Hepatocyte (in vitro differentiated cells): ENCODE measurements around the gene ING1. TPM values are rescaled to one million over a fixed set of nuclear protein-coding genes. Genes with fewer than 3 reads are reported as not detected.
"Not testable (repeated sequence)": the region's sequence is repeated elsewhere in the genome, so short reads cannot be mapped to it uniquely, and the experiment has no call there.

Source experiments
- DNase-seq: peaks from one replicate; pipeline ENCODE4 v3.0.0-alpha.2; 2016; ENCODE audit warnings: low spot score
- H2AFZ ChIP-seq: fragments of 200-600 bp; sonication (generic); 2 replicates; pipeline ENCODE4 v1.6.0; 2016; ENCODE audit warnings: antibody characterized with exemption, mild to moderate bottlenecking
- H3K27ac ChIP-seq: fragments of 200-600 bp; sonication (generic); 2 replicates; pipeline ENCODE4 v1.5.1; 2016; ENCODE audit warnings: mild to moderate bottlenecking
- H3K27me3 ChIP-seq: fragments of 200-600 bp; sonication (generic); 2 replicates; pipeline ENCODE4 v1.6.1; 2016
- H3K36me3 ChIP-seq: fragments of 200-600 bp; sonication (generic); replicated peaks from 2 replicates; pipeline ENCODE4 v1.5.1; 2016; ENCODE audit warnings: low read depth; ENCODE audit not compliant: insufficient read depth
- H3K4me1 ChIP-seq: fragments of 200-600 bp; sonication (generic); 2 replicates; pipeline ENCODE4 v1.5.1; 2016; ENCODE audit warnings: mild to moderate bottlenecking, moderate library complexity; ENCODE audit not compliant: insufficient read depth
- H3K4me2 ChIP-seq: fragments of 200-600 bp; sonication (generic); 2 replicates; pipeline ENCODE4 v1.6.0; 2016
- H3K4me3 ChIP-seq: fragments of 200-600 bp; sonication (generic); 2 replicates; pipeline ENCODE4 v1.5.1; 2016; ENCODE audit warnings: mild to moderate bottlenecking
- H3K79me2 ChIP-seq: fragments of 200-600 bp; sonication (generic); 2 replicates; pipeline ENCODE4 v1.6.0; 2017; ENCODE audit warnings: mild to moderate bottlenecking
- H3K9me2 ChIP-seq: fragments of 200-600 bp; sonication (generic); replicated peaks from 2 replicates; pipeline ENCODE4 v1.6.0; 2017; ENCODE audit warnings: mild to moderate bottlenecking; ENCODE audit not compliant: insufficient read depth
- H3K9me3 ChIP-seq: fragments of 200-600 bp; sonication (generic); 2 replicates; pipeline ENCODE4 v1.5.1; 2016; ENCODE audit warnings: low read depth, mild to moderate bottlenecking
- H4K20me1 ChIP-seq: fragments of 200-600 bp; sonication (generic); 2 replicates; pipeline ENCODE4 v1.6.0; 2016; ENCODE audit warnings: mild to moderate bottlenecking; ENCODE audit not compliant: insufficient read depth, poor library complexity, severe bottlenecking
- CTCF ChIP-seq: fragments of 200-600 bp; sonication (generic); IDR thresholded peaks from 2 replicates; pipeline ENCODE4 v1.5.1; 2016; ENCODE audit warnings: antibody characterized with exemption, mild to moderate bottlenecking; ENCODE audit not compliant: poor library complexity
- EZH2 ChIP-seq: fragments of 200-600 bp; sonication (generic); IDR thresholded peaks from 2 replicates; pipeline ENCODE4 v1.6.1; 2016; ENCODE audit warnings: antibody characterized with exemption, mild to moderate bottlenecking, borderline replicate concordance
- EZH2phosphoT487 ChIP-seq: fragments of 200-600 bp; sonication (generic); IDR thresholded peaks from one replicate; pipeline ENCODE4 v1.6.1; 2018; ENCODE audit warnings: antibody characterized with exemption, mild to moderate bottlenecking, low read depth, moderate library complexity; ENCODE audit not compliant: unreplicated experiment, severe bottlenecking
- WGBS: methylation state at CpG from one replicate; pipeline ENCODE4 v1.1.6; 2016; ENCODE audit warnings: low lambda C conversion rate; ENCODE audit errors: missing lambda C conversion rate; 5-methylcytosine and 5-hydroxymethylcytosine counted together
- polyA plus RNA-seq: library from polyadenylated mRNA; unstranded; fragments of >200 nt; fragmentation: Nextera tagmentation; extraction: Ambion mirVana; gene quantifications from 2 replicates; pipeline ENCODE4 v1.2.1, GENCODE V29; 2016
- total RNA-seq: library from RNA; depleted of rRNA; stranded (reverse); fragments of >200 nt; gene quantifications from 2 replicates; pipeline ENCODE4 v1.2.3, GENCODE V29; 2014

Gene ING1
- total and polyA plus RNA-seq, 2 experiments from 2014 or later, result 14.7 to 26.4 TPM

GRCh38 chr13:110722971-110723370 is 9.5 kb downstream of the ING1 start:
- TF ChIP-seq EZH2phosphoT487, result no peak
- TF ChIP-seq CTCF, result no peak
- TF ChIP-seq EZH2, result no peak
- H3K4me2 ChIP-seq, result no peak overlapping the region
- H3K36me3 ChIP-seq, result no peaks in the 10 kb centered on the region
- WGBS, result 85% methylated on average over 5 of the region's 5 CpGs
- H3K27me3 ChIP-seq, result no peaks in the 10 kb centered on the region
- no peak overlapping the region for H2AFZ ChIP-seq
- H3K79me2 ChIP-seq, result peaks cover 51% of the 10 kb centered on the region
- no peaks in the 10 kb centered on the region for H3K9me2 ChIP-seq
- no peak overlapping the region for H3K27ac ChIP-seq
- peaks cover 11% of the 10 kb centered on the region for H4K20me1 ChIP-seq
- H3K4me1 ChIP-seq, result no peaks in the 10 kb centered on the region
- no peak overlapping the region for H3K4me3 ChIP-seq
- no peaks in the 10 kb centered on the region for H3K9me3 ChIP-seq
- no peak for DNase-seq

GRCh38 chr13:110723598-110723997 is 10.1 kb downstream of the ING1 start:
- no peak overlapping the region for H3K4me3 ChIP-seq
- no peak for TF ChIP-seq CTCF
- no peak for TF ChIP-seq EZH2phosphoT487
- TF ChIP-seq EZH2, result no peak
- WGBS, result 55% methylated on average over 8 of the region's 8 CpGs
- no peak overlapping the region for H3K27ac ChIP-seq
- no peaks in the 10 kb centered on the region for H3K9me3 ChIP-seq
- H3K4me2 ChIP-seq, result no peak overlapping the region
- no peaks in the 10 kb centered on the region for H3K4me1 ChIP-seq
- peaks cover 5% of the 10 kb centered on the region for H4K20me1 ChIP-seq
- H3K27me3 ChIP-seq, result no peaks in the 10 kb centered on the region
- H3K79me2 ChIP-seq, result peaks cover 45% of the 10 kb centered on the region
- H2AFZ ChIP-seq, result no peak overlapping the region
- no peaks in the 10 kb centered on the region for H3K9me2 ChIP-seq
- DNase-seq, result no peak
- H3K36me3 ChIP-seq, result no peaks in the 10 kb centered on the region

- H2AFZ ChIP-seq, H3K4me1 ChIP-seq, H3K36me3 ChIP-seq, H3K9me2 ChIP-seq, H3K4me2 ChIP-seq, H3K4me3 ChIP-seq, H3K27me3 ChIP-seq, H3K9me3 ChIP-seq, DNase-seq, H3K27ac ChIP-seq, H4K20me1 ChIP-seq: not testable (repeated sequence)
- peaks cover 19% of the 10 kb centered on the region for H3K79me2 ChIP-seq
- 98% methylated on average over 6 of the region's 6 CpGs for WGBS
Observed at GRCh38 chr13:110726153-110726552, 12.7 kb downstream of the ING1 start.

GRCh38 chr13:110726726-110727125 is 13.2 kb downstream of the ING1 start:
- no peak for TF ChIP-seq EZH2
- TF ChIP-seq CTCF, result no peak
- TF ChIP-seq EZH2phosphoT487, result no peak
- no peaks in the 10 kb centered on the region for H3K36me3 ChIP-seq
- H3K27ac ChIP-seq, result no peak overlapping the region
- no peaks in the 10 kb centered on the region for H3K9me2 ChIP-seq
- peaks cover 14% of the 10 kb centered on the region for H3K79me2 ChIP-seq
- H3K4me2 ChIP-seq, result no peak overlapping the region
- WGBS, result 90% methylated on average over 9 of the region's 9 CpGs
- no peaks in the 10 kb centered on the region for H3K27me3 ChIP-seq
- no peaks in the 10 kb centered on the region for H3K9me3 ChIP-seq
- no peak overlapping the region for H2AFZ ChIP-seq
- no peaks in the 10 kb centered on the region for H3K4me1 ChIP-seq
- H3K4me3 ChIP-seq, result no peak overlapping the region
- no peaks in the 10 kb centered on the region for H4K20me1 ChIP-seq
- no peak for DNase-seq
